Stimulated activated CD4-positive, alpha-beta T cell treated with anti-CD3 and anti-CD28 coated beads, TNF-alpha, amount 100 ng/mL, for 48 hours (primary cell): ENCODE data around the gene CPNE6.

Experiments
- DNase-seq, 3 donors: peaks; one replicate each; pipeline ENCODE4 v3.0.0-alpha.2; 2020; ENCODE audit warnings: low read depth in 3 of 3

CPNE6 gene

DNA sequence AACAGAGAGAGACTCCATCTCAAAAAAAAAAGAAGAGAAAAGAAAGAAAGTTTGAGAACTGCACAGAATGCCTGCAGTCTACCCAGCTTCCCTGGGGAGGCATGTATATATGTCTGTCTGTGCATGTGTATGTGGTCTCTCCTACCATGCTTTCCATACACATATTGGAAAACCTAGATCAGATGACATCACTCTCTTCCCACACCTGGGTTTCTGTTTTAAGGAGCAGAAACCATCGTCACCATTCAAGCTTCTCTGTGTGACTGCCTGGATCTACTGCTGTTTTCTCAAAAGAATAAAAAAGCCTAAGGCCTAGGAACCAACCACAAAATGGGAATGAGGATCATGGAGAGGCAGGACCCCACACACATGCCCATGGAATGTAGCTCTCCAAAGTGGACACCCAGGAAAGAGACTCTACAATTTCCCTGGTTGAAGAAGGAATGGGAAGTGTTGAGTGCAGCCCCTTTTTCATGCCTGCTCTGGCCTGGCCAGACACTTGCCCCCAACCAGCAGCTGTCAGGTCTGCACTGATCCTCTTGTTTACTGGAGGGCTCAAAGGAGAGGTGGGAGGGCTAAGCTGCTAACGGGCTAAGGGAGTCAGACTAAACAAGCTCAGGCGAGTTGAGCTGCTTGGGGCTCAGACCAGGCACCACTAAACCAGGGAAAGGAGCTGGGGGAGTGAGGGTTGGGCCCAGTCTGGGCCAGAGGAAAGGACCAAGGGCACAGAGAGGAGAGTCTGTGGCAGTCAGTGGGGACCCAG lies 15.0 kb downstream of the CPNE6 start:
- no peak for DNase-seq

DNA sequence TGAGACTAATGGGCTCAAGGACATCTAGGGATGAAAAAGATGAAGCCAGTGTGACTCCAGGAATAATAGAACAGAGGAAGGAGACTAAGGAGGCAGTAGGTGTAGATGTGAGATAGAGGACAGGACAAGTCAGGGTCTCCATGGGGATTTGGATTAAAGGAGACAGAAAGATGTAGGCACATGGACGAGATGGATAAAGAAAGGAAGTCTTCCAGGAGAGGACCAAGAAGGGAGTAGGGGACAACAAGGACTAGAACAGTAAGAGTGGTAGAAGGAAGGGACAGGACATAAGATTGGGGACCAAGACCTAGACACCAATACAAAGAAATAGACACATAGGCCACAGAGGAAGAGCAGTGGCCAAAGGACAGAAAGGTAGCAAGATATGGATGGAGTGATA lies 15.6 kb downstream of the CPNE6 start:
- no peak for DNase-seq

DNA sequence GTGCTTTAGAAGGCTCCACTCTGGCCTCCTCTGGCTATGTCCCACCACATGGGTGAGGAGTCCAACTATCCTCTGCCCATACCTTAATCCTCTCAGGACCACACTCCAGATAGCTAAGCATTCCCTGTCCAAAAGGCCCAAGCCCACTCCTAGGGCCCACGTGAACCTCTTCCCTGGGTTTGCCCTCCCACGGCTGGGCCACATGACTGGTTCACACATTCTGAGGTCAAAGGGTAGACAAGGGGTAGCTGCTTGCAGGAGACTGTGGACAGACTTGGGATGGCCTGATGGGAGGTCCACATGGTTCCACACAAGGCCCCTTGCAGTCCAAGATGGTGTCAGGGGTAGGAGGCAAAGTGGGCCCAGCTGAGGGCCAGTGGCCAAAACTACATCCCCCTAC lies 16.7 kb downstream of the CPNE6 start:
- DNase-seq = no peak

DNA sequence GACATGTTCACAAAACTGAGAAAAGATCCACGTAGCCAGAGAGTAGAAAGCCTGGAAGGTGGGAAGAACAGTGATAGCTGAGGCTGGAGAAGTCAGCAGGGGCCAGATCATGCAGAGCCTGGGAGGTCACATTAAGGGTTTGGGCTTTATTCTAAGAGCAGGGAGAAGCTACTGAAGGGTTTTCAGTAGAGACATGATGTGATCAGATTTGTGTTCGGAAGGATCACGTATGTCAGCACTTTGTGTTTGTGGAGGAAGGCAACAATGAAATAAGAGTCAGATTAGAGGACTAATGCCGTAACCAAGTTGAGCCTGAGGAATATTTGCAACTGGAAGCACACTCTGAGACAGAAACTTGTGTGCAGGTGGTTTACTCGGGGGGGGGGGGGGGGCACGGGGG lies 18.5 kb downstream of the CPNE6 start:
- no peak for DNase-seq

DNA sequence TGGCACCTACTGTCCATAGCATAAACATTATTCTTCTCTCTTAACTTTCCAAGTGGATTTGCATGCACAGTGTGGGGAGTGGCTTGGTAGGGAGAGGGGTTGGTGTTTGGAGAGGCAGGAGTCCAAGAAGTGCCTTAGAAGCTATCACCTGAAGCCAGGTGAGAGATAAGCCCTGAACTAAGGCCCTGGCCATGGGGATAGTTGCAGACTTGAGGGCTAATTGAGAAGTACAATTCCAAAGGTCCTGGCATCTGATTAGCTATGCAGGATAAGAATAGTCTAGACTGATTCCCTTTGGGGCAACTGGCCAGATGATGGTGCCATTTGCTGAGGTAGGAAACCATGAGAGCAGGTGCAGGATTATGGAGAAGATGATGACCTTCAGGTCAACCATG lies 20.7 kb downstream of the CPNE6 start:
- DNase-seq = no peak

DNA sequence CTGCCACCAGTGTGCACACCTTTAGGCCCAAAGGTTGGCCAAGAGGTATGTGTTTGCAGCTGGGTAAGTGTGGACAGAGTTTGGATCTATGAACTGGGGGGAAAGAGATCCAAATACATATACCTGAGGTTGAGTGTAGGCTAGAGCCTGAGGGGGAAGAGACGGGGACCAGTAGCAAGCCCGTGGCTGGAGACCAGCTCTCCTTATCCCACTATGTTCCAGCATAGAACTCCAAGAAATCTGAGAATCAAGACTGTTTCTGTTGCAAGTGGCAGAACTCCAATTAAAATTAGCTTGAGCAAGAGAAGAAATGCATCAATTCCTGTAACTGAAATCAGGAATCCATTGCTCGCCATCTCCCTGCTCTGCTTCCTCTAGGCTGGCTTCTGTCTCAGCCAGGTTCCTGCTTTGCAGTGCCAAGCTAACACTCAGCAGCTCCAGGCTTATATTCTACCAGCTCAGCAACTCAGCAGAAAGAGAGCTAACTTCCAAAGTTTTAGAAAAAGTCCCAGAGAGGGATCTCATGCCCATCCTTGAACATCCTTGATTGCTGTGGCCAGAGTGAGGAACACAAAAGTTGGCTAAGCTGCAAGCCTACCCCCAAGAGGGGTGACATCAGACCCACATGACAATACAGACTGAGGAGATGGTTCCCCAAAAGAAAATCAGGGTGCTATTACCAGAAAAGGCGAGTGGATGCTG lies 21.3 kb downstream of the CPNE6 start:
- no peak for DNase-seq

DNA sequence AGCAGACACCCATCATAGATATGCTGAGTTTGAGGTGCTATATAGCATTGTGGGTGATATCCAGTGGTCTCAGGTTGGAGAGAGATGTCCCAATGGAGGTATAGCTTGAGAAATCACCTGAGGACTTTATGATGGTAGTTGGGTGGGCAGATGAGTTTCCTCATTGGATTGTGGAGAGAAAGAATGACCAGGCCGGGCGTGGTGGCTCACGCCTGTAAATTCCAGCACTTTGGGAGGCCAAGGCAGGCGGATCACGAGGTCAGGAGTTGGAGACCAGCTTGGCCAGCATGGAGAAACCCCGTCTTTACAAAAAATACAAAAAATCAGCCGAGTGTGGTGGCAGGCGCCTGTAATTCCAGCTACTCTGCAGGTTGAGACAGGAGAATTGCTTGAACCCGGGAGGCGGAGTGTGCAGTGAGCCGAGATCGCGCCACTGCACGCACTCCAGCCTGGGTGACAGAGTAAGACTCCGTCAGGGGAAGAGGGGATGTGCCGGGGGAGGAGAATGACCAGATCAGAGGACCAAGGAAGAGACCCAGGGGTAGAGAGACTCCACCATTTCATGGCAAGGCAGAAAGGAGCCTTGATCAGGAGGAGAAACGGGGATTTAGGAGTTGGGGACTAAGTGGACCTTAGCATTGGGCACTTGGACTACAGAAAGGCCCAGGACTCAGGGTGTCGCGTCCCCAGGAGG lies 22.0 kb downstream of the CPNE6 start:
- DNase-seq = no peak

DNA sequence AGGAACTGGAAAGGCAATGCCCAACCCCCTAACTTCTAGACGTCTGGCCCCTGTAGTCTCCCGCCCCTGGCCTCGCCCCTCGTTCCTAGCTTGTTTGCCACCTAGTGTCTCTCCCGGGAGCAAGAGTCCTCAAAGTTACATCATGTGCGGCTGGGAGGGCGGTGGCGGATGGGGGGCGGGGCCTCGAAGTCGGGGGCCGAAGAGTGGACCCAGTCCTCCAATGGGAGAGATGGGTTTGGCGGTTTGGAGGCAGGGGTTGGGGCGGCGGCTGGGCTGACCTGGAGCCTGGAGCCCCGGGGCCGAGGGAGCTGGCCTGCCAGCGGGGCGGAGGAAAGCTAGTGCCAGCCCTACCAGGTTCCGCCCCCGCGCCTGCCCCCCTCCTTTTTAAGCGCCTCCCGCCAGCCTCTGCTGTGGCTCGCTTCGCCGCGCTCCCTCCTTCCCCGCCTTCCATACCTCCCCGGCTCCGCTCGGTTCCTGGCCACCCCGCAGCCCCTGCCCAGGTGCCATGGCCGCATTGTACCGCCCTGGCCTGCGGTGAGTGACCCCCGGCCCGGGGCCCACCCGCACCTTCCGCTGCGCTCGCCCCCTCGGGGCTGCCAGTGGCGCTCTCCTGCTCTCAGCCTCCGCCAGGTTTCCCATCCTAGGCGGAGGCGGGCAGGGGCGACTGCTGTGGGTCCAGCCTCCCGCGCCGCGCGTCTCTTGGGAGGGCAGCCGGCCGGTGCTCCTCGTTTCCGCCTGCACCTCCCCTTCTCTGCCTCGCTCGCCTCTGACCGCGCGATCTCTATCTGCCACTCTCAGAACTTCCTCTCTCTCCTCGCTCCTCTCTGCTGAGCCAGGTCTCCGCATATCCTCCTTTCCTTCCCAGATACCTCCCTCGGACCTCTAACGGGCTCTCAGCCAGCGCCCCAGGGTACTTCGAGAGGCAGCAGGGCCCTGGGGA lies 22.8 kb downstream of the CPNE6 start, which contains the start of gene PCK2:
Gene PCK2 (plus strand): TSS at position 411 of the 940 bp plus-strand sequence. CDS start 95 bp downstream, at position 506.
- DNase-seq = peak; percentile 74 to 91 (median 85)

DNA sequence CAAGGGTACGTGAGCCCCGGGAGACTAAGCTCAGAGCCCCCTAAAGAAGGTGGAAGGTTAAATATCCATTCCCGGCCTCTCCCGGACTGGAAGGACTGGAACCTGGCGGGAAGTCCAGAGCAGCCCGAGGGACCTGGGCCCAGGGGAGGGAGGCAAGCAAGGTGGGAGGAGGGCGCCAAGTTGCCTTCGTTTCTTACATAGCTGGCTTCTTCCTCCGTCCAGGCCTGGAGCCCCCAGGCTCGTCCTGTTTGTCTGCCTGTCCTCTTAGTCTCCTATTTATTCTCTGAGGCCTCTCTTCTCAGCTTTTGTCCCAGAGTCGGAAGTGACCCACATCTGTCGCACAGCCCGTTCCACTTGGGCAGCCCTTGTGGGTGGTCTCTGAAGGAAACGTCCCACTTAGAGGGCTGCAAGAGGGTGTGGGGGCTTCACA lies 23.5 kb downstream of the CPNE6 start:
- DNase-seq = no peak

DNA sequence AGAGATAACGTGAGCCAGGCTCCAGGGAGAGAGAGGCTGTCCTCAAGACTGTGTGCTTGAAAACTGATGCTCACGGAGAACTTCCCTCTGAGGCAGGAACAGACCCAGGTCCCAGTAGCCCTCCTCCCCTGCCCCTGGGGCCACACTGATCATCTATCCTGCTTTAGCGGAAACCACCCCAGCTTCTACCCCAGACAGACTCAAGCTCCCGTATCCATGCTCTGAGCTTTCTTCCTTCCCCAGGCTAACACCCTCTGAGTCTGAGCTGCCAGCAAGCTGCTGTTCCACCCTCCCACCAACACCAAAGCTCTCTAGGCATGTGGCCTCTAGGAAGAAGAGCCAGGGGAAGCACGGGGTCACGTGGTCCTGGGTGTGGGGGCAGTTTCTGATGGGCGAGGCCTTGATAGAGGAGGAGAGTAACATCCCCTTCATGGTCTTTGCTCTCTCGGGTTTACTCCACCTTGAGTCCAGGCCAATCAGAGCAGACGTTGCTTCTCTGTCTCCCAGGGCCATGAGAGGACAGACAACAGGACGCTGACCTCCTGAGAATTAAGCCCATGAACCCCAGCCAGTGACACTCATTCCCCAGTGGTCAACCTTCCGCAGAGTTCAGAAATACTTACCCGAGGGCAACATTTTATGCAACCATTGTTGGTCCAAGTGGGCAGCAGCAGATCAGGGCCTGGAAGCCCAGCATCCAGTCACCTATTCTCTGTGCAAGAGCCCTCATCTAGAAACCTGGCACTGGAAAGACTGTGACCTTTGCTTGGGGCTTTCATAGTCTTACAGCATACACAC lies 24.1 kb downstream of the CPNE6 start:
- DNase-seq = peak; percentile 52 to 64 (median 59)

DNA sequence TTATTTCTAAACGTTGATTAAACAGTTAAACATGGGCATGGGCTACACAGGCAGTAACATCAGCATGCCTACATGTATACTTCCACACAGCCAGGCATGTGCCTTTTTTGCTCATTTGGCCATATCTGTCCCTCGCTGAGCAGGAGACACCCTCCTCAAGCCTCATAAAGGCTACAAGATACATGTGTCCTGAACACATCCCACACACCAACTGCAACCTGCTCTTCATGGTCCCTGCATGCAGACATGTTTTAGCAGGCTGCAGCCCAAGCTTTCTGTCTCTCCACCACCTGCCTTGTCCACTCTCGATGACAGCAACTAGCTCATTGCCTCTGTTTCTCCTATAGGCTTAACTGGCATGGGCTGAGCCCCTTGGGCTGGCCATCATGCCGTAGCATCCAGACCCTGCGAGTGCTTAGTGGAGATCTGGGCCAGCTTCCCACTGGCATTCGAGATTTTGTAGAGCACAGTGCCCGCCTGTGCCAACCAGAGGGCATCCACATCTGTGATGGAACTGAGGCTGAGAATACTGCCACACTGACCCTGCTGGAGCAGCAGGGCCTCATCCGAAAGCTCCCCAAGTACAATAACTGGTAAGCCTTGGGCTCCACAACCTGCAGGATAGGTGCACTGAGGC lies 25.3 kb downstream of the CPNE6 start:
- no peak for DNase-seq

DNA sequence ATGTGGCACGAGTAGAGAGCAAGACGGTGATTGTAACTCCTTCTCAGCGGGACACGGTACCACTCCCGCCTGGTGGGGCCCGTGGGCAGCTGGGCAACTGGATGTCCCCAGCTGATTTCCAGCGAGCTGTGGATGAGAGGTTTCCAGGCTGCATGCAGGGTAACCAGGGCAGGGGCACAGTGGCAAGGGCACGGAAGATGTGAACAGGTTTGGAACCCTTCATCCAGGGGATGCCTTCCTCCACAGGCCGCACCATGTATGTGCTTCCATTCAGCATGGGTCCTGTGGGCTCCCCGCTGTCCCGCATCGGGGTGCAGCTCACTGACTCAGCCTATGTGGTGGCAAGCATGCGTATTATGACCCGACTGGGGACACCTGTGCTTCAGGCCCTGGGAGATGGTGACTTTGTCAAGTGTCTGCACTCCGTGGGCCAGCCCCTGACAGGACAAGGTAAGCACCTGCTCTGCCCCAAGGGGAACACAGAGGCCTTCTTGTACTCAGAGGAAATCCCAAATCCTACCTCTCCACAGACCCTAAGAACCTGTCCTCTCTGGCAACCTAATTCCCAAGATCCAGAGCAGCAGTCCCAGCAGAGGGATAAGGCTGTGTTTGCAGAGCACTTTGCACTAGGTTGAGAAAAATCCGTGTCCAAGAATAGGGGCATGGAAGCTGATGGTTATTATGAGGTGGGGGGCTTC lies 27.0 kb downstream of the CPNE6 start:
- no peak for DNase-seq

DNA sequence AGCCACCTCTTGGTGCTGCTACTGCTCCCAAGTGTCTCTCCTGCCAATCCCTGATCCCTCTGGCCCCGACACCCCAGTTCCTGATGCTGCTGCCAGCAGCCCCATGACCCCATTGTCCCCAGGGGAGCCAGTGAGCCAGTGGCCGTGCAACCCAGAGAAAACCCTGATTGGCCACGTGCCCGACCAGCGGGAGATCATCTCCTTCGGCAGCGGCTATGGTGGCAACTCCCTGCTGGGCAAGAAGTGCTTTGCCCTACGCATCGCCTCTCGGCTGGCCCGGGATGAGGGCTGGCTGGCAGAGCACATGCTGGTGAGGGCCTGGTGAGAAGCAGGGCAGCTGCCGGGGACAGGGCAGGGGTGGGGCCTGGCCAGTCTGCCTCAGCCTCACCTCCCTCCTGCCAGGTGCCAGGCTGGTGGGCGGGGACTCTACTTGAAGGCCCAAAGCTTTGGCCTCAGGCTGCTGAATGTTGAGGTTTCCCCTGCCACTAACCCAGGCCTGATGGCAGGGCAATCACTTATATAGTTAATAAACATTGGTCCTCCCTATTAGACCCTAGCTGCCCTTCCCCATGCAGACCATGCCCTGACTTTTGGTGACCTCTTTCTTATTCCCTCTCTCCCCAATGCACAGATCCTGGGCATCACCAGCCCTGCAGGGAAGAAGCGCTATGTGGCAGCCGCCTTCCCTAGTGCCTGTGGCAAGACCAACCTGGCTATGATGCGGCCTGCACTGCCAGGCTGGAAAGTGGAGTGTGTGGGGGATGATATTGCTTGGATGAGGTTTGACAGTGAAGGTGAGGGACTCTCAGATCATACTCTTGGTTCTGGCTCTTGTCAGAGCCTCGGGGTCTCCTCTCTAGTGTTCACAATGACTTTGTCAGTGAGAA lies 27.8 kb downstream of the CPNE6 start:
- DNase-seq = no peak

DNA sequence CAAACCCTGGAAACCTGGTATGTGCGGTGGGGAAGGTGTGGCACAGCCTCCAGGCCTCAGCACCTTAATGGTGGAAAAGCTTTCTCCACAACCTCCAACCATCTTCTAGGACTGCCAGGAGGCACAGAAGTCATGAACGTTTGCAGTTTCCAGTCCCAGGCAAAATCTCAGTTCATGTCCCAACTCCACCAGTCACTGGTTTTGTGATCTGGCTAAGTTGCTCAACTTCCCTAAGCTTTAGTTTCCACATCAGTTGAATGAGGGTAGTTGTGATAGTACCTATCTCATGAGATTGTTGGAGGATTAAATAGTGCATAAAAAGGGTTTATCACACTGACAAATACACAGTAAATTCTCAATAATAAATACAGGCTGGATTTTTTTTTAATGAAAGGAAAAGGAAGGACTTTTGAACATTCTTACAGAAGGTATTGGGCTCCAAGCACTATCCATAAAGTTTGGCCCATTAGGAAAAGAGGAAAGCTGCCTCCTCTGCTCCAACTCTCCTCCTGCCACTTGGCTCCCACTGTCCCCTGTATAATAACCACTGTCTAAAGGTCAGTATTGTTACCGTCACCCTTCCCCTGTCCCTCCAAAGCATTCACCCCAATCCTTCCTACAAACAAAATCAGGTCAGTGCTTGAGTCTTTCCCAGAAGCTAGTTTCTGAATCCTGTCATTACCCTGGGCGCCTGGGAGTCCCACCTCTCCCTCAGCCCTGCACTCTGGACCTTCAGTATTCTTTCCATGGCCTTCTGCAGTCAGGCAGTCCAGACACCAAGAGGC lies 29.0 kb downstream of the CPNE6 start:
- DNase-seq = no peak

DNA sequence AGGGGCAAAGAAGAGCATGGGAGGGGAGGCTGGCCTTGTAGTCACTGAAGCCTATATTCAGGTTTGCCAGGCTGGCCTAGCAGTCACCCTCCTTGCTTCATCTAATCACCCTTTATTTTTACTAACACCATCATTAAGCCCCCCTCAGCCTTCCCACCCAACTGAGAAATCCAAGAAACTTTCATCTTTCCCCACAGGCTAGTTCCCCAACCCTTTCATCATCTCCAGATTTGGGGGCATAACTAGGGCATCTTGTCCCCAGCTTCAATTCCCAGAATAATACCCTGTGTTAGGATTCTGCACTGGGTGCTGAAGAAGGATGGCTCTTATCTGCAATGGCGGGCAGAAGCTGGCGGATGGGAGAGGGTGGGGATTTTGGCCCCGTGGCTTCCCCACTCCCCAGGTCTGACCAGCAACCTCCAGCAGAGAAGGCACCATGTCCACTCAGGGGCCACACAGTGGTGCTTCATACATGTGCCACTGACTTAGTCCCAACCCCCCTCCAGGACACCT lies 29.7 kb downstream of the CPNE6 start:
- no peak for DNase-seq

DNA sequence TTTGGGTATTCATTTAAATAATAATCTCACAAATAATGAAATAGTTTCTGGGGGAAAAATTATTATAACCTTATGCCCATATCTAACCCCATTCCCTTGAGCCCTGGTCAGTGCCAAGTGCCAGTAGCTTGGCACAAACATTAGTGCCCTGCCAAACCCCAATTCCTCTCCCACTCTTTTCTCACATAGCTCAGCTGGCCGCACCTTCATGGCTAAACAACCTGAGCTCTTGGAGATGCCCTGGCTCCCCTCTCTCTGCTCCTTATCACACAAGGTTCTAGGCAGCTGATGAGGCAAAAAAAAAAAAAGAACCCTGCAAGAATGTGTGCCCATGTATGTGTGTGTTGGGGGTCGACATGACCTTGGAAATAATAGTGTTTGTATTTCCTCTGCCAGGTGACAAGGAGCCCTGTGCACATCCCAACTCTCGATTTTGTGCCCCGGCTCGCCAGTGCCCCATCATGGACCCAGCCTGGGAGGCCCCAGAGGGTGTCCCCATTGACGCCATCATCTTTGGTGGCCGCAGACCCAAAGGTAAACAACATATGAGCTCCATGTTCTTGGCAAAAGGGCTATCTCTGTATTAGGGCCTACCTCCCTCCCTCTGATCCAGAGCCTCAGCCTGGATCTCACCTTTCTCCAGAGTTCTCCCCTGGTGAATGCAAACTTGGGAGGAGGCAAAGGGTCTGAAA lies 31.1 kb downstream of the CPNE6 start:
- DNase-seq = no peak

DNA sequence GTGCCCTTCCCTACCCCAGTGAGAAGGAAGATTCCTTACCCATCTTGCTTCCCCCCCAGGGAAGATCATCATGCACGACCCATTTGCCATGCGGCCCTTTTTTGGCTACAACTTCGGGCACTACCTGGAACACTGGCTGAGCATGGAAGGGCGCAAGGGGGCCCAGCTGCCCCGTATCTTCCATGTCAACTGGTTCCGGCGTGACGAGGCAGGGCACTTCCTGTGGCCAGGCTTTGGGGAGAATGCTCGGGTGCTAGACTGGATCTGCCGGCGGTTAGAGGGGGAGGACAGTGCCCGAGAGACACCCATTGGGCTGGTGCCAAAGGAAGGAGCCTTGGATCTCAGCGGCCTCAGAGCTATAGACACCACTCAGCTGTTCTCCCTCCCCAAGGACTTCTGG lies 32.1 kb downstream of the CPNE6 start:
- no peak for DNase-seq
